Regular cardiac myocyte (primary cell): Measurements from ENCODE around the gene AP3B1. TPM values are rescaled to one million over a fixed set of nuclear protein-coding genes. Genes with fewer than 3 reads are reported as not detected.

Experiments
- total RNA-seq: library from RNA; depleted of rRNA; stranded (reverse); fragments of >200 nt; gene quantifications from 2 replicates; pipeline ENCODE4 v1.2.3, GENCODE V29; 2014

The AP3B1 gene
- 57.2 and 58.5 TPM in 2 replicates for total RNA-seq

GRCh38 chr5:78294248-78295034, at the start of gene AP3B1:
Gene AP3B1 (minus strand): TSS chr5:78294698. CDS start chr5:78294579, 119 bp downstream.

Other genes with a start within 250 kb of the AP3B1 start
- 69.2 and 124 TPM in 2 replicates for gene SCAMP1, start 65.9 kb upstream of the AP3B1 start, total RNA-seq